GM19452 (cell line): ENCODE measurements around the gene NHLH2.

Experiments used
- ATAC-seq: cut with Tn5 transposase; IDR thresholded peaks from one replicate; pipeline ENCODE4 v1.9.1; 2021; ENCODE audit not compliant: unreplicated experiment

NHLH2 gene

GRCh38 chr1:115805597-115805996 lies 35.3 kb downstream of the NHLH2 start:
- ATAC-seq, result no peak

- ATAC-seq, result no peak
Observed at GRCh38 chr1:115802416-115802815, 38.5 kb downstream of the NHLH2 start.

GRCh38 chr1:115797486-115797885 lies 43.4 kb downstream of the NHLH2 start:
- no peak for ATAC-seq

- ATAC-seq, result no peak
Observed at GRCh38 chr1:115796897-115797296, 44.0 kb downstream of the NHLH2 start.

- no peak for ATAC-seq
Observed at GRCh38 chr1:115796036-115796435, 44.9 kb downstream of the NHLH2 start.

GRCh38 chr1:115794976-115795639 lies 45.8 kb downstream of the NHLH2 start:
- no peak for ATAC-seq

- ATAC-seq, result no peak
Observed at GRCh38 chr1:115793162-115793561, 47.8 kb downstream of the NHLH2 start.

GRCh38 chr1:115791816-115792215 lies 49.1 kb downstream of the NHLH2 start:
- no peak for ATAC-seq

GRCh38 chr1:115790846-115791245 lies 50.1 kb downstream of the NHLH2 start:
- no peak for ATAC-seq

GRCh38 chr1:115790356-115790755 lies 50.6 kb downstream of the NHLH2 start:
- no peak for ATAC-seq
